ENCODE results near the gene NIPSNAP3A.

The NIPSNAP3A gene

DNA sequence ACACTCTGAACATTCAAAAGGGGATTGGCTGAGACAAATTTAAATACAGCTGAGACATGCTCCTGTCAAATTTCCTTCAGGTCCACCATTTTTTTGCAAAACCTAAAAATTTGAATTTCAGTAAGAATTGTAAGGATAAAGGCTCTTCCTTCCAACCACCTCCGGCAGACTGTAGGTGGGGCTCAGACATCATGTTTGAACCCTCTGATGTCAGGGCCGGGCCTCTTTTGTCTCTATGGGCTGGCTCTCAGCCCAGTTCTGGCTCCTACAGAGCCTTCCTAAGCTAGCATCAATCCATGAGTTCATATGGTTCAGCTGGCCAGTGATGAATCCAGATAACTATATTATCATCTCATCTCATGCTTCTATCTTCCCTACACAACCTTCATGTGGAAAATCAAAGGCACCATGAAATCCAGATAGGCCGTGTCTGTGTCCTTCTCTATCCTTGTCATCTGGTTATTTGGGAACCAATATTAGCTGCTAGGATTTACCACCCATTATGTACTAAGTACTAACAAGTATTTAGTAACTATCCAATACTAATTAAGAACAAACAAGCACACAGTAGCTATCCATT is 60.6 kb downstream of the NIPSNAP3A start:
- DNase-seq (ENCODE audit: low read depth): no peak

Measured in HS-27A (cell line).